ENCODE measurements around the gene C6orf89. TPM values are rescaled to one million over a fixed set of nuclear protein-coding genes. Genes with fewer than 3 reads are reported as not detected.

Gene C6orf89
- total and polyA plus RNA-seq, 2 of the 13 experiments (the other 11 are each of a cell fraction or from before 2014, with no cell fraction given) = 22.1 to 32.2 TPM

GRCh38 chr6:36885461-36886401, at the start of gene C6orf89 (continued):
- TF ChIP-seq, protein P1, sequence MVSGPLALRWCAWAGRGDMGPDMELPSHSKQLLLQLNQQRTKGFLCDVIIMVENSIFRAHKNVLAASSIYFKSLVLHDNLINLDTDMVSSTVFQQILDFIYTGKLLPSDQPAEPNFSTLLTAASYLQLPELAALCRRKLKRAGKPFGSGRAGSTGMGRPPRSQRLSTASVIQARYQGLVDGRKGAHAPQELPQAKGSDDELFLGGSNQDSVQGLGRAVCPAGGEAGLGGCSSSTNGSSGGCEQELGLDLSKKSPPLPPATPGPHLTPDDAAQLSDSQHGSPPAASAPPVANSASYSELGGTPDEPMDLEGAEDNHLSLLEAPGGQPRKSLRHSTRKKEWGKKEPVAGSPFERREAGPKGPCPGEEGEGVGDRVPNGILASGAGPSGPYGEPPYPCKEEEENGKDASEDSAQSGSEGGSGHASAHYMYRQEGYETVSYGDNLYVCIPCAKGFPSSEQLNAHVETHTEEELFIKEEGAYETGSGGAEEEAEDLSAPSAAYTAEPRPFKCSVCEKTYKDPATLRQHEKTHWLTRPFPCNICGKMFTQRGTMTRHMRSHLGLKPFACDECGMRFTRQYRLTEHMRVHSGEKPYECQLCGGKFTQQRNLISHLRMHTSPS (CRISPR knock-in tag; IDR thresholded peaks at IDR 0.05; ENCODE audit: low read depth) = peak; percentile 31; the same call in 1 of the 2 replicates
- peak; percentile 80 for TF ChIP-seq ZNF263 (CRISPR knock-in tag; IDR thresholded peaks at IDR 0.05)
- TF ChIP-seq CSRNP2 (CRISPR knock-in tag; conservative IDR thresholded peaks at IDR 0.05; ENCODE audit: low read depth) = no peak
- no peak for TF ChIP-seq NONO (IDR thresholded peaks at IDR 0.05)
- peak; percentile 97; the same call in 1 of the 2 replicates for TF ChIP-seq NONO (CRISPR knock-in tag; conservative IDR thresholded peaks at IDR 0.05)
- peak in 1 of 2 experiments; percentile 55; a peak in 2 of 4 replicates for TF ChIP-seq EP300 (IDR thresholded peaks at IDR 0.05; ENCODE audit: low read depth in 2 of 2, low read length in 2 of 2)
- TF ChIP-seq EP300 (CRISPR knock-in tag; IDR thresholded peaks at IDR 0.05; ENCODE audit: borderline replicate concordance) = peak; percentile 41; the same call in 1 of the 2 replicates
- TF ChIP-seq, protein P2, sequence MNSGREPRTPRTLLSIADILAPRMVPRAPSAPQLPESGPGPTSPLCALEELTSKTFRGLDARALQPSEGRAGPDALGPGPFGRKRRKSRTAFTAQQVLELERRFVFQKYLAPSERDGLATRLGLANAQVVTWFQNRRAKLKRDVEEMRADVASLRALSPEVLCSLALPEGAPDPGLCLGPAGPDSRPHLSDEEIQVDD (CRISPR knock-in tag; IDR thresholded peaks at IDR 0.05; ENCODE audit: borderline replicate concordance) = peak; percentile 65; the same call in 1 of the 2 replicates
- 0 out of 2 replicates have a peak, but pooled peaks have one; percentile 52 for TF ChIP-seq GTF3A (CRISPR knock-in tag; conservative IDR thresholded peaks at IDR 0.05)
- TF ChIP-seq ZNF605 (CRISPR knock-in tag; IDR thresholded peaks at IDR 0.05) = peak; percentile 99
- TF ChIP-seq, protein P3, sequence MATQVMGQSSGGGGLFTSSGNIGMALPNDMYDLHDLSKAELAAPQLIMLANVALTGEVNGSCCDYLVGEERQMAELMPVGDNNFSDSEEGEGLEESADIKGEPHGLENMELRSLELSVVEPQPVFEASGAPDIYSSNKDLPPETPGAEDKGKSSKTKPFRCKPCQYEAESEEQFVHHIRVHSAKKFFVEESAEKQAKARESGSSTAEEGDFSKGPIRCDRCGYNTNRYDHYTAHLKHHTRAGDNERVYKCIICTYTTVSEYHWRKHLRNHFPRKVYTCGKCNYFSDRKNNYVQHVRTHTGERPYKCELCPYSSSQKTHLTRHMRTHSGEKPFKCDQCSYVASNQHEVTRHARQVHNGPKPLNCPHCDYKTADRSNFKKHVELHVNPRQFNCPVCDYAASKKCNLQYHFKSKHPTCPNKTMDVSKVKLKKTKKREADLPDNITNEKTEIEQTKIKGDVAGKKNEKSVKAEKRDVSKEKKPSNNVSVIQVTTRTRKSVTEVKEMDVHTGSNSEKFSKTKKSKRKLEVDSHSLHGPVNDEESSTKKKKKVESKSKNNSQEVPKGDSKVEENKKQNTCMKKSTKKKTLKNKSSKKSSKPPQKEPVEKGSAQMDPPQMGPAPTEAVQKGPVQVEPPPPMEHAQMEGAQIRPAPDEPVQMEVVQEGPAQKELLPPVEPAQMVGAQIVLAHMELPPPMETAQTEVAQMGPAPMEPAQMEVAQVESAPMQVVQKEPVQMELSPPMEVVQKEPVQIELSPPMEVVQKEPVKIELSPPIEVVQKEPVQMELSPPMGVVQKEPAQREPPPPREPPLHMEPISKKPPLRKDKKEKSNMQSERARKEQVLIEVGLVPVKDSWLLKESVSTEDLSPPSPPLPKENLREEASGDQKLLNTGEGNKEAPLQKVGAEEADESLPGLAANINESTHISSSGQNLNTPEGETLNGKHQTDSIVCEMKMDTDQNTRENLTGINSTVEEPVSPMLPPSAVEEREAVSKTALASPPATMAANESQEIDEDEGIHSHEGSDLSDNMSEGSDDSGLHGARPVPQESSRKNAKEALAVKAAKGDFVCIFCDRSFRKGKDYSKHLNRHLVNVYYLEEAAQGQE (IDR thresholded peaks at IDR 0.05; ENCODE audit: borderline replicate concordance in 1 of 2, low read depth in 1 of 2, low read length in 2 of 2) = peak in 1 of 2 experiments; percentile 38; a peak in 1 of 4 replicates
- no peak for TF ChIP-seq MTA3 (CRISPR knock-in tag; IDR thresholded peaks at IDR 0.05)
- TF ChIP-seq ZNF563 (CRISPR knock-in tag; IDR thresholded peaks at IDR 0.05) = peak; percentile 89
- peak; percentile 62 for TF ChIP-seq HNF4A (CRISPR knock-in tag; IDR thresholded peaks at IDR 0.05)
- no peak for TF ChIP-seq RBM22 (optimal IDR thresholded peaks at IDR 0.05; ENCODE audit: low read length)
- peak; percentile 86; the same call in 1 of the 2 replicates for TF ChIP-seq KLF12 (CRISPR knock-in tag; IDR thresholded peaks at IDR 0.05; ENCODE audit: borderline replicate concordance)
- TF ChIP-seq CCAR2 (optimal IDR thresholded peaks at IDR 0.05; ENCODE audit: low read depth, low read length) = no peak

Measured in HepG2 (cell line).